WTC11 (cell line): ENCODE data around the gene PPCDC.

Experiments
- ATF1 ChIP-seq: sonication (generic); formaldehyde crosslinking; IDR thresholded peaks from 2 replicates; pipeline ENCODE4 v1.8.1; 2023; ENCODE audit warnings: mild to moderate bottlenecking, moderate library complexity, missing genetic modification reagents
- CREM ChIP-seq: sonication (generic); formaldehyde crosslinking; IDR thresholded peaks from 2 replicates; pipeline ENCODE4 v1.8.1; 2022; ENCODE audit warnings: mild to moderate bottlenecking, missing genetic modification reagents, moderate library complexity
- GTF2I ChIP-seq: fragments of 250-450 bp; sonication (Bioruptor Pico); conservative IDR thresholded peaks from 2 replicates; pipeline ENCODE4 v1.4.0; 2021; ENCODE audit warnings: mild to moderate bottlenecking
- JUN ChIP-seq: sonication (generic); formaldehyde crosslinking; IDR thresholded peaks from 2 replicates; pipeline ENCODE4 v1.8.0; 2023; ENCODE audit warnings: mild to moderate bottlenecking, missing genetic modification reagents
- TCF7 ChIP-seq: sonication (generic); formaldehyde crosslinking; IDR thresholded peaks from 2 replicates; pipeline ENCODE4 v1.8.0; 2022; ENCODE audit warnings: mild to moderate bottlenecking, low read depth, missing genetic modification reagents, moderate library complexity
- ZNF263 ChIP-seq: sonication (generic); formaldehyde crosslinking; IDR thresholded peaks from 2 replicates; pipeline ENCODE4 v1.8.1; 2022; ENCODE audit warnings: low read depth, mild to moderate bottlenecking, moderate library complexity, missing genetic modification reagents
- ZNF396 ChIP-seq: fragments of 250-450 bp; sonication (Bioruptor Pico); IDR thresholded peaks from 2 replicates; pipeline ENCODE4 v1.8.0; 2021; ENCODE audit warnings: mild to moderate bottlenecking, moderate library complexity, borderline replicate concordance
- ZNF671 ChIP-seq: fragments of 250-450 bp; sonication (Bioruptor Pico); IDR thresholded peaks from 2 replicates; pipeline ENCODE4 v1.8.0; 2021; ENCODE audit warnings: mild to moderate bottlenecking
- TF ChIP-seq, protein P1 (sequence below): fragments of 200-600 bp; IDR thresholded peaks from 2 replicates; pipeline ENCODE4 v1.8.0; 2022; ENCODE audit warnings: antibody characterized with exemption
- TF ChIP-seq, protein P2 (sequence below): sonication (generic); formaldehyde crosslinking; IDR thresholded peaks from 2 replicates; pipeline ENCODE4 v1.8.0; 2022; ENCODE audit warnings: mild to moderate bottlenecking, missing genetic modification reagents
- TF ChIP-seq, protein P3 (sequence below): sonication (generic); formaldehyde crosslinking; IDR thresholded peaks from 2 replicates; pipeline ENCODE4 v1.8.1; 2022; ENCODE audit warnings: mild to moderate bottlenecking, moderate library complexity, missing genetic modification reagents
- TF ChIP-seq, protein P4 (sequence below): sonication (generic); formaldehyde crosslinking; IDR thresholded peaks from 2 replicates; pipeline ENCODE4 v1.8.0; 2022; ENCODE audit warnings: mild to moderate bottlenecking, missing genetic modification reagents

DNA sequence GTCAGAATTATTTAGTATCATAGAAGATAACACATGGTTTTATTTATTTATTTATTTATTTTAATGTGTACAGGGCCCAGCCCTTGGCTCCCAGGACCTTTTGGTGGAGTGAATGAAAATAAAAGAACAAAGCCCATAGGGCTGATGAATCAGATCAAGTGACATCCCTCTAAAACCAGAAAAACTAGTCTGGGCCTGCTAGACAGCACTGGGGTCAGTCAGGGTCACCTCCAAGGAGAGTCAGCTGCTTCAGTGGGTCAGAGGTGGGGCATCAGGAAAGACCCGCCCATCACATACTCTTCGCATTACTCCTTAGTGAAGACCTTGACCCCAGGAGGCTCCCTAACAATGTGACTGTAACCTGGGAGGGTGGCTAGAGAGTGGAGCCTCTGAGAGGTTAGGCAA is 12.8 kb downstream of the PPCDC start:
- TF ChIP-seq GTF2I (CRISPR knock-in tag) (no peak), TCF7 (CRISPR knock-in tag) (no peak), JUN (CRISPR knock-in tag) (no peak), ZNF396 (CRISPR knock-in tag) (no peak), ZNF671 (no peak), ZNF263 (CRISPR knock-in tag) (no peak), ATF1 (CRISPR knock-in tag) (no peak), CREM (no peak)
- TF ChIP-seq, protein P1, sequence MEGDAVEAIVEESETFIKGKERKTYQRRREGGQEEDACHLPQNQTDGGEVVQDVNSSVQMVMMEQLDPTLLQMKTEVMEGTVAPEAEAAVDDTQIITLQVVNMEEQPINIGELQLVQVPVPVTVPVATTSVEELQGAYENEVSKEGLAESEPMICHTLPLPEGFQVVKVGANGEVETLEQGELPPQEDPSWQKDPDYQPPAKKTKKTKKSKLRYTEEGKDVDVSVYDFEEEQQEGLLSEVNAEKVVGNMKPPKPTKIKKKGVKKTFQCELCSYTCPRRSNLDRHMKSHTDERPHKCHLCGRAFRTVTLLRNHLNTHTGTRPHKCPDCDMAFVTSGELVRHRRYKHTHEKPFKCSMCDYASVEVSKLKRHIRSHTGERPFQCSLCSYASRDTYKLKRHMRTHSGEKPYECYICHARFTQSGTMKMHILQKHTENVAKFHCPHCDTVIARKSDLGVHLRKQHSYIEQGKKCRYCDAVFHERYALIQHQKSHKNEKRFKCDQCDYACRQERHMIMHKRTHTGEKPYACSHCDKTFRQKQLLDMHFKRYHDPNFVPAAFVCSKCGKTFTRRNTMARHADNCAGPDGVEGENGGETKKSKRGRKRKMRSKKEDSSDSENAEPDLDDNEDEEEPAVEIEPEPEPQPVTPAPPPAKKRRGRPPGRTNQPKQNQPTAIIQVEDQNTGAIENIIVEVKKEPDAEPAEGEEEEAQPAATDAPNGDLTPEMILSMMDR = no peak
- TF ChIP-seq, protein P2, sequence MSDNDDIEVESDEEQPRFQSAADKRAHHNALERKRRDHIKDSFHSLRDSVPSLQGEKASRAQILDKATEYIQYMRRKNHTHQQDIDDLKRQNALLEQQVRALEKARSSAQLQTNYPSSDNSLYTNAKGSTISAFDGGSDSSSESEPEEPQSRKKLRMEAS (CRISPR knock-in tag) = no peak
- TF ChIP-seq, protein P3, sequence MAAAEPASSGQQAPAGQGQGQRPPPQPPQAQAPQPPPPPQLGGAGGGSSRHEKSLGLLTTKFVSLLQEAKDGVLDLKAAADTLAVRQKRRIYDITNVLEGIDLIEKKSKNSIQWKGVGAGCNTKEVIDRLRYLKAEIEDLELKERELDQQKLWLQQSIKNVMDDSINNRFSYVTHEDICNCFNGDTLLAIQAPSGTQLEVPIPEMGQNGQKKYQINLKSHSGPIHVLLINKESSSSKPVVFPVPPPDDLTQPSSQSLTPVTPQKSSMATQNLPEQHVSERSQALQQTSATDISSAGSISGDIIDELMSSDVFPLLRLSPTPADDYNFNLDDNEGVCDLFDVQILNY (CRISPR knock-in tag) = no peak
- TF ChIP-seq, protein P4, sequence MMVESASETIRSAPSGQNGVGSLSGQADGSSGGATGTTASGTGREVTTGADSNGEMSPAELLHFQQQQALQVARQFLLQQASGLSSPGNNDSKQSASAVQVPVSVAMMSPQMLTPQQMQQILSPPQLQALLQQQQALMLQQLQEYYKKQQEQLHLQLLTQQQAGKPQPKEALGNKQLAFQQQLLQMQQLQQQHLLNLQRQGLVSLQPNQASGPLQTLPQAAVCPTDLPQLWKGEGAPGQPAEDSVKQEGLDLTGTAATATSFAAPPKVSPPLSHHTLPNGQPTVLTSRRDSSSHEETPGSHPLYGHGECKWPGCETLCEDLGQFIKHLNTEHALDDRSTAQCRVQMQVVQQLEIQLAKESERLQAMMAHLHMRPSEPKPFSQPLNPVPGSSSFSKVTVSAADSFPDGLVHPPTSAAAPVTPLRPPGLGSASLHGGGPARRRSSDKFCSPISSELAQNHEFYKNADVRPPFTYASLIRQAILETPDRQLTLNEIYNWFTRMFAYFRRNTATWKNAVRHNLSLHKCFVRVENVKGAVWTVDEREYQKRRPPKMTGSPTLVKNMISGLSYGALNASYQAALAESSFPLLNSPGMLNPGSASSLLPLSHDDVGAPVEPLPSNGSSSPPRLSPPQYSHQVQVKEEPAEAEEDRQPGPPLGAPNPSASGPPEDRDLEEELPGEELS (CRISPR knock-in tag) = no peak
